ENCODE data around the gene C2CD4A. TPM values are rescaled to one million over a fixed set of nuclear protein-coding genes. Genes with fewer than 3 reads are reported as not detected.

The C2CD4A gene
- total and polyA plus RNA-seq, 2 of the 4 experiments (the other 2 are of a cell fraction): not detected

- ChIA-PET POLR2A (ENCODE audit: unreplicated experiment) (interaction anchor here (0.6 kb wide), 1 partner anchor 128 kb away, joined by 3 read pairs; no protein-coding TSS in a partner anchor), CTCF (no interaction called here)
- H3K9me1 ChIP-seq (ENCODE audit: insufficient read depth, low read length): no peaks in the 10 kb centered on the region
- no peak for TF ChIP-seq SMC3 (IDR thresholded peaks at IDR 0.05; ENCODE audit: low read depth, low read length)
- no peak for TF ChIP-seq MXI1 (IDR thresholded peaks at IDR 0.05; ENCODE audit: borderline replicate concordance, low read depth, low read length)
- no peak for TF ChIP-seq MAZ (IDR thresholded peaks at IDR 0.05; ENCODE audit: borderline replicate concordance, low read depth, low read length)
- TF ChIP-seq MAFK (IDR thresholded peaks at IDR 0.05; ENCODE audit: low read depth, low read length): no peak
- TF ChIP-seq RCOR1 (IDR thresholded peaks at IDR 0.05; ENCODE audit: insufficient replicate concordance, low read length): no peak
- TF ChIP-seq RFX5 (IDR thresholded peaks at IDR 0.05; ENCODE audit: low read depth, low read length): no peak
- no peak overlapping the region for H4K8ac ChIP-seq (ENCODE audit: low read depth in 2 of 2, low read length in 2 of 2)
- no peak overlapping the region for H3K14ac ChIP-seq (replicated peaks; ENCODE audit: low read depth, low read length)
- H3K27me3 ChIP-seq (ENCODE audit: control insufficient read depth, insufficient read depth, low read length): peaks cover 5% of the 10 kb centered on the region; the same call in 1 of the 2 replicates
- no peak overlapping the region for H3K18ac ChIP-seq (ENCODE audit: low read depth, low read length)
- dilution Hi-C loops (cut with HindIII; ENCODE audit: low sequenced_read_pairs, unreplicated experiment) (no loop called here), intact Hi-C loops (cut with micrococcal nuclease) (no loop called here), in situ Hi-C loops (cut with MboI; ENCODE audit: low sequenced_read_pairs) (no loop called here)
- no peak overlapping the region for H3K4me3 ChIP-seq (ENCODE audit: insufficient read depth, low read depth, low read length)
- H2BK5ac ChIP-seq (ENCODE audit: low read depth, low read length, poor library complexity, severe bottlenecking): no peak overlapping the region
- H2BK20ac ChIP-seq (ENCODE audit: low read depth, low read length): no peak overlapping the region
- WGBS, 2 experiments (ENCODE audit: extremely low coverage in 2 of 2, insufficient read length in 1 of 2): no CpG with 5 or more reads among the region's 5 CpGs
- no peak overlapping the region for H4K5ac ChIP-seq (ENCODE audit: low read depth, low read length)
- H3K27ac ChIP-seq (ENCODE audit: insufficient read depth, low read length): no peak overlapping the region
- ATAC-seq (ENCODE audit: low read depth) (no peak), DNase-seq (no peak)
- no peak overlapping the region for H4K91ac ChIP-seq (ENCODE audit: insufficient read depth, low read depth, low read length)
- no peak overlapping the region for H3K4ac ChIP-seq (ENCODE audit: low read depth, low read length)
- H3K56ac ChIP-seq (ENCODE audit: extremely low read depth, insufficient read depth, low read length): no peak overlapping the region
- no peaks in the 10 kb centered on the region for H3K4me1 ChIP-seq (ENCODE audit: control insufficient read depth, insufficient read depth, low read length)
- H4K20me1 ChIP-seq (ENCODE audit: insufficient read depth, low read length): no peaks in the 10 kb centered on the region
- no peak overlapping the region for H2BK120ac ChIP-seq (ENCODE audit: low read depth, low read length)
- no peaks in the 10 kb centered on the region for H3K79me1 ChIP-seq (ENCODE audit: low read depth in 1 of 2, low read length in 2 of 2)
- H2AK5ac ChIP-seq (ENCODE audit: low read depth, low read length): no peak overlapping the region
- H3K4me2 ChIP-seq (ENCODE audit: low read depth, low read length): no peak overlapping the region
- H3K23ac ChIP-seq (ENCODE audit: low read depth, low read length): no peak overlapping the region
- H2BK15ac ChIP-seq (ENCODE audit: low read depth, low read length): no peak overlapping the region
- H3K36me3 ChIP-seq (ENCODE audit: control insufficient read depth, insufficient read depth, low read length): no peaks in the 10 kb centered on the region
- H3K9ac ChIP-seq (ENCODE audit: low read depth, low read length): no peak overlapping the region
- H2AFZ ChIP-seq (replicated peaks; ENCODE audit: low read length, poor library complexity): no peak overlapping the region
- no TSS peak for BruUV-seq (replicated peaks)
- H2AK9ac ChIP-seq (replicated peaks; ENCODE audit: low read depth, low read length, poor library complexity): no peak overlapping the region
- H3K9me3 ChIP-seq (ENCODE audit: control insufficient read depth, insufficient read depth, low read length): no peaks in the 10 kb centered on the region
Observed at GRCh38 chr15:62093809-62094208, 27.0 kb downstream of the C2CD4A start.

All from IMR-90 (cell line).